ENCODE results near the gene DOK4.

Gene DOK4

GRCh38 chr16:57485916-57486857, at the start of gene DOK4:
Gene DOK4 (minus strand): TSS chr16:57486493. CDS start chr16:57479507, 6,986 bp downstream.
- peak; percentile 69 for DNase-seq (ENCODE audit: low read depth)

- DNase-seq (ENCODE audit: low read depth) = peak; percentile 91
Measured at GRCh38 chr16:57535680-57536305, 49.5 kb upstream of the DOK4 start.

GRCh38 chr16:57534881-57535658, 48.8 kb upstream of the DOK4 start:
- no peak for DNase-seq (ENCODE audit: low read depth)

GRCh38 chr16:57534337-57534880, 48.1 kb upstream of the DOK4 start:
- DNase-seq (ENCODE audit: low read depth) = no peak

GRCh38 chr16:57533431-57534336, 47.4 kb upstream of the DOK4 start:
- DNase-seq (ENCODE audit: low read depth) = no peak

GRCh38 chr16:57532266-57532625, 46.0 kb upstream of the DOK4 start:
- DNase-seq (ENCODE audit: low read depth) = no peak

- DNase-seq (ENCODE audit: low read depth) = no peak
Measured at GRCh38 chr16:57531635-57532265, 45.5 kb upstream of the DOK4 start.

GRCh38 chr16:57531253-57531575, 44.9 kb upstream of the DOK4 start:
- DNase-seq (ENCODE audit: low read depth) = no peak

- no peak for DNase-seq (ENCODE audit: low read depth)
Measured at GRCh38 chr16:57530522-57531252, 44.4 kb upstream of the DOK4 start.

- DNase-seq (ENCODE audit: low read depth) = peak; percentile 81
Measured at GRCh38 chr16:57530104-57530521, 43.8 kb upstream of the DOK4 start.

GRCh38 chr16:57529391-57530103, 43.3 kb upstream of the DOK4 start:
- no peak for DNase-seq (ENCODE audit: low read depth)

GRCh38 chr16:57528499-57529390, 42.5 kb upstream of the DOK4 start:
- DNase-seq (ENCODE audit: low read depth) = no peak

GRCh38 chr16:57527610-57528360, 41.5 kb upstream of the DOK4 start:
- DNase-seq (ENCODE audit: low read depth) = no peak

- no peak for DNase-seq (ENCODE audit: low read depth)
Measured at GRCh38 chr16:57527027-57527426, 40.7 kb upstream of the DOK4 start.

GRCh38 chr16:57526498-57526897, 40.2 kb upstream of the DOK4 start:
- DNase-seq (ENCODE audit: low read depth) = no peak

GRCh38 chr16:57525761-57526160, 39.5 kb upstream of the DOK4 start:
- no peak for DNase-seq (ENCODE audit: low read depth)

GRCh38 chr16:57522960-57523359, 36.7 kb upstream of the DOK4 start:
- DNase-seq (ENCODE audit: low read depth) = no peak

Measured in iris pigment epithelial cell (primary cell).